SU-DHL-6 (cell line): ENCODE results near the gene SLC19A1.

Experiments
- CTCF ChIP-seq: fragments of 200-600 bp; sonication (generic); IDR thresholded peaks from one replicate; pipeline ENCODE4 v1.5.1; 2017; ENCODE audit warnings: antibody characterized with exemption, mild to moderate bottlenecking, low read length, moderate library complexity; ENCODE audit not compliant: insufficient read depth, poor library complexity, severe bottlenecking
- EZH2phosphoT487 ChIP-seq: fragments of 200-600 bp; sonication (generic), shearing (Covaris generic); conservative IDR thresholded peaks from 2 replicates; pipeline ENCODE4 v1.6.1; 2018; ENCODE audit warnings: mild to moderate bottlenecking, antibody characterized with exemption, low read length, moderate library complexity, mixed read lengths

GRCh38 chr21:45496151-45496967, 45.9 kb downstream of the SLC19A1 start:
- TF ChIP-seq CTCF, result no peak
- no peak for TF ChIP-seq EZH2phosphoT487
